ENCODE data around the gene PDSS1. TPM values are rescaled to one million over a fixed set of nuclear protein-coding genes. Genes with fewer than 3 reads are reported as not detected.

Gene PDSS1
- total and polyA plus RNA-seq, 9 of the 15 experiments (the other 6 are each of a cell fraction or from before 2014, with no cell fraction given): 11.0 to 59.5 (median 45.3) TPM

GRCh38 chr10:26715137-26715487 is 17.6 kb downstream of the PDSS1 start:
- intact Hi-C loops (cut with micrococcal nuclease): no loop called here
- H3K36me3 ChIP-seq (ENCODE audit: control insufficient read depth, insufficient read depth, low read length): peaks cover 61% of the 10 kb centered on the region
- H3K4me2 ChIP-seq (ENCODE audit: insufficient read depth, low read length): no peak overlapping the region
- no peak overlapping the region for H3K9ac ChIP-seq (ENCODE audit: insufficient read depth in 1 of 2, low read depth in 2 of 2, low read length in 2 of 2)
- no peak overlapping the region for H2AFZ ChIP-seq (ENCODE audit: low read depth, low read length)
- no peaks in the 10 kb centered on the region for H3K79me2 ChIP-seq (ENCODE audit: control insufficient read depth, insufficient read depth, low read length)
- H3K9me1 ChIP-seq (ENCODE audit: control insufficient read depth, insufficient read depth, low read length): no peaks in the 10 kb centered on the region
- BruUV-seq (replicated peaks): no TSS peak
- no peak overlapping the region for H3K4me3 ChIP-seq
- no peak overlapping the region for H3K27ac ChIP-seq (ENCODE audit: extremely low read depth, low read depth, low read length)
- ATAC-seq (no peak), FAIRE-seq (no peak), DNase-seq (ENCODE audit: extremely low read depth in 1 of 4, low spot score in 3 of 4) (no peak)
- no peaks in the 10 kb centered on the region for H3K9me3 ChIP-seq (replicated peaks; ENCODE audit: control insufficient read depth, insufficient read depth, low read depth, low read length)
- no peaks in the 10 kb centered on the region for H3K4me1 ChIP-seq (replicated peaks in 1 of 2; ENCODE audit: control insufficient read depth in 2 of 2, insufficient read depth in 2 of 2, low read length in 2 of 2)
- in situ Hi-C loops (cut with MboI): no loop called here
- WGBS (ENCODE audit: insufficient coverage, low coverage, missing lambda C conversion rate): 92% methylated on average over 2 of the region's 2 CpGs
- POLR2A ChIA-PET: interaction anchor here (0.6 to 1.0 kb wide), 2 partner anchors 9 to 24 kb away, joined by 3 read pairs; no protein-coding TSS in a partner anchor
- CTCF ChIA-PET (ENCODE audit: low intra/inter-chr PET ratio): no interaction called here
- no peak for TF ChIP-seq SIX5 (IDR thresholded peaks at IDR 0.05; ENCODE audit: borderline replicate concordance in 1 of 2, insufficient read depth in 1 of 2, low read depth in 1 of 2, low read length in 2 of 2)
- TF ChIP-seq TAL1 (IDR thresholded peaks at IDR 0.05): no peak
- TF ChIP-seq WHSC1 (IDR thresholded peaks at IDR 0.05; ENCODE audit: low read length): no peak
- no peak for TF ChIP-seq TGIF2 (CRISPR knock-in tag; IDR thresholded peaks at IDR 0.05)
- no peak for TF ChIP-seq KDM4B (IDR thresholded peaks at IDR 0.05; ENCODE audit: borderline replicate concordance in 2 of 2, low read depth in 1 of 2)
- TF ChIP-seq SMARCA4 (IDR thresholded peaks at IDR 0.05): no peak
- no peak for TF ChIP-seq CBX8 (IDR thresholded peaks at IDR 0.05; ENCODE audit: borderline replicate concordance, extremely low read depth, low read depth, low read length, poor library complexity, severe bottlenecking)
- TF ChIP-seq MIER1 (IDR thresholded peaks at IDR 0.05; ENCODE audit: low read depth): no peak
- no peak for TF ChIP-seq ZFX (CRISPR knock-in tag; IDR thresholded peaks at IDR 0.05)
- no peak for TF ChIP-seq FOXK2 (conservative IDR thresholded peaks at IDR 0.05 in 1 of 2, IDR thresholded peaks at IDR 0.05 in 1 of 2; ENCODE audit: low read depth in 2 of 2)
- TF ChIP-seq CHD1 (IDR thresholded peaks at IDR 0.05; ENCODE audit: low read length): no peak
- no peak for TF ChIP-seq ZNF639 (CRISPR knock-in tag; conservative IDR thresholded peaks at IDR 0.05 in 1 of 2, IDR thresholded peaks at IDR 0.05 in 1 of 2)
- no peak for TF ChIP-seq ZNF324 (CRISPR knock-in tag; IDR thresholded peaks at IDR 0.05)
- TF ChIP-seq ATF1 (CRISPR knock-in tag; IDR thresholded peaks at IDR 0.05): no peak
- TF ChIP-seq ATF1 (tag; IDR thresholded peaks at IDR 0.05): no peak
- TF ChIP-seq ZNF121 (CRISPR knock-in tag; conservative IDR thresholded peaks at IDR 0.05): no peak
- no peak for TF ChIP-seq ZZZ3 (IDR thresholded peaks at IDR 0.05)
- TF ChIP-seq ZNF239 (CRISPR knock-in tag; IDR thresholded peaks at IDR 0.05): no peak
- no peak for TF ChIP-seq PCBP2 (IDR thresholded peaks at IDR 0.05; ENCODE audit: low read depth, low read length, poor library complexity, severe bottlenecking)
- no peaks in the 10 kb centered on the region for H4K20me1 ChIP-seq (replicated peaks; ENCODE audit: control insufficient read depth, insufficient read depth, low read length)
- H3K27me3 ChIP-seq (ENCODE audit: control insufficient read depth in 2 of 2, insufficient read depth in 2 of 2, low read length in 2 of 2): no peaks in the 10 kb centered on the region

Data from K562 (cell line).